Stimulated activated CD4-positive, alpha-beta T cell treated with anti-CD3 and anti-CD28 coated beads, Interleukin-15, amount 100 ng/mL, for 24 hours (primary cell): ENCODE results near the gene TNFSF12.

ENCODE experiments used
- DNase-seq: peaks from one replicate; pipeline ENCODE4 v3.0.0-alpha.2; 2020

TNFSF12 gene

DNA sequence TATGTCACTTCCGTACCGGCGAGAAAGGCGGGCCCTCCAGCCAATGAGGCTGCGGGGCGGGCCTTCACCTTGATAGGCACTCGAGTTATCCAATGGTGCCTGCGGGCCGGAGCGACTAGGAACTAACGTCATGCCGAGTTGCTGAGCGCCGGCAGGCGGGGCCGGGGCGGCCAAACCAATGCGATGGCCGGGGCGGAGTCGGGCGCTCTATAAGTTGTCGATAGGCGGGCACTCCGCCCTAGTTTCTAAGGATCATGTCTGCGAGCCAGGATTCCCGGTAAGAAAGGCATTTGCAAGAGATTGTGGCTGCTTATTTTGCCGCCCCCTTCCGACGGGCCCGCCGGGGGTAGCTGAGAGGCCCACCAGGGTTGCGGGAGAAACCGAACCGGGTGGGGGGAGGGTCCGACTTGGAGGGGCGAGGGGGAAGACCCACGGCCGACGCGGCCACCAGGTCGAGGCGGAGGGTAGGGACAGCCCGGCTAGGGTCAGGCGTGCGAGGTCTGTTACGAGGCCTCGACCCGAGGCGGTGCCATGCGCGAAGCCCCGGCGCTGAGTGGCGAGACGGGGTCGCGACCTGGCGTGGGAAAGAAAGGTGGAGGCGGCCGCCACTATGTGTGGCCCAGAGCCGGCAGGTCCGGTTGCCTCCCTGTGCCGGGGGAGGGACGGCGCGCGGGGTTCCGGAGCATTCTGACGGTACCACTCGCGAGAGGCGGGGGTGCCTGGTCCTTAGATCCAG lies 23.9 kb downstream of the TNFSF12 start:
- no peak for DNase-seq

GRCh38 chr17:7573324-7574080 lies 24.6 kb downstream of the TNFSF12 start:
- DNase-seq, result peak; percentile 93

DNA sequence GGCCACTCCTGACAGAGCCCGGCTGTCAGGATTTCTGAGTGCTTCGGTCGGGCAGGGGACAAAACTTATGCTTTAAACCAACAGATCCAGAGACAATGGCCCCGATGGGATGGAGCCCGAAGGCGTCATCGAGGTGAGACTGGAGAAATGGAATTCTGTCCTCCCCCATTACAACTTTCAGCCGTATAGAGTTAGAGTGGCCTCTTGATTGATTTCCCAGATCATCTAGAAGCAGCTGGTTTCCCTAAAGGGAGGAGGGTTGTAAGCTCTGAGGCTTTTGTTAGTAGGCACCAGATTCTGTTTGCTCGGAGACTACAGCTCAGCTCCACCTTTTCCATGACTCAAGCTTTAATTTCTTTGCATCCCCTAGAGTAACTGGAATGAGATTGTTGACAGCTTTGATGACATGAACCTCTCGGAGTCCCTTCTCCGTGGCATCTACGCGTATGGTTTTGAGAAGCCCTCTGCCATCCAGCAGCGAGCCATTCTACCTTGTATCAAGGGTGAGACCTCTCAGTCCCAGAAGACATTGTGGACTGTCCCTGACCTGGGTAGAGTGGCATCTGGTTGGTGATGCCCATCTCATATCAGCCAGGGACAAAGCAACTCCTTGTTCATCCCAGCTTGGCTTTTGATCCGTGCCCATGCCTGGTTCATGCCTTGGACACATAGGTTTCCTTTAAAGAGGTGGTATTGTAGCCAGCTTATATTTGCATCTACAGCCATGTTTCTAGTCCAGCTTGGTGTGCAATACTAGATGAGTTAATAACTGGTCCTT lies 25.5 kb downstream of the TNFSF12 start:
- no peak for DNase-seq

DNA sequence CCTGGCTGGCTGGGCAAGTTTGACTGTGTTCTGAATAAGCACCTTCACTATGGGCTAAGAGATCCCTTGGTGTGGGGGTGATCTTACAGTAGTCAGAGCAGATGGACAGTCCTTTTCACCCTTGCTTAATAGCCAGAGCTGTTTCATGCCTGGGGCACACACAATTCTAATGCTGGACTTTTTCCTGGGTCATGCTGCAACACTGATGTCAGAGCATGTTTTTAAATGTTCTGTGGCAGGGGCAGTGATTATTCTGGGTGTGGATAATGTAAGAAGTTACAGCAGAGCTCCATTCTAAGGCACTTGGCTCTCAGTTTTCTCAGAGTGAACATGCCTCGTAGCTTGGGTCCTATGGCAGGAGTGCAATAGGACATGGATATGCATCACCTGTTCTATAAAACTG lies 26.6 kb downstream of the TNFSF12 start:
- no peak for DNase-seq

DNA sequence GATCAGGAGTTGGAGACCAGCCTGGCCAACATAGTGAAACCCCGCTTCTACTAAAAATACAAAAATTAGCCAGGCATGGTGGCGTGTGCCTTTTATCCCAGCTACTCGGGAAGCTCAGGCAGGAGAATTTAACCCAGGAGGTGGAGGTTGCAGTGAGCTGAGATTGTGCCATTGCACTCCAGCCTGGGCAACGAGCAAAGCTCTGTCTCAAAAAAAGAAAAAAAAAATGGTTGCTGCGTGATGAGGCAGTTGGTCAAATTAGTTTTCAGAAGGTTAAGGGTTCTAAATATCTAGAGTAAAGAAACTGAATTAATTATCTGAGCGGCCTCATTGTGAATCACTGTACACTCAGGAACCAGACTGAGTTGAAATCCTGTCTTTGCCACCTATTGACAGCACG lies 27.1 kb downstream of the TNFSF12 start:
- no peak for DNase-seq

DNA sequence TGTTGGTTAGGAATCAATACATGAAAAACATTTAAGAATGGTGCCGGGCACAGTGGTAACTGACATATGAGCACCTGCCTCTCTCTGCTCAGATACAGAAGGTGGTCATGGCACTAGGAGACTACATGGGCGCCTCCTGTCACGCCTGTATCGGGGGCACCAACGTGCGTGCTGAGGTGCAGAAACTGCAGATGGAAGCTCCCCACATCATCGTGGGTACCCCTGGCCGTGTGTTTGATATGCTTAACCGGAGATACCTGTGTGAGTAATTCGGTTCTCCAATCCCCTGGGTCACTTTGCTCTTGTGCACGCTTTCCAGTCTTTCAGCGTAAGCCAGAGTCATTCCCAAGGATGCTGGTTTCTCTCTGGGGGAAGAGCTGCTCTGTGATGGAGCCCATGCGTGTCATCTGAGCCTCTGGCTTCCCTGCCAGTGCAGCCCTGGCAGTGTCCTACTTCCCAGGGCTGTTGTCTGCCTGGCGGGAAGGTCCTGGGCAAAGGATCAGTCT lies 27.6 kb downstream of the TNFSF12 start:
- no peak for DNase-seq

DNA sequence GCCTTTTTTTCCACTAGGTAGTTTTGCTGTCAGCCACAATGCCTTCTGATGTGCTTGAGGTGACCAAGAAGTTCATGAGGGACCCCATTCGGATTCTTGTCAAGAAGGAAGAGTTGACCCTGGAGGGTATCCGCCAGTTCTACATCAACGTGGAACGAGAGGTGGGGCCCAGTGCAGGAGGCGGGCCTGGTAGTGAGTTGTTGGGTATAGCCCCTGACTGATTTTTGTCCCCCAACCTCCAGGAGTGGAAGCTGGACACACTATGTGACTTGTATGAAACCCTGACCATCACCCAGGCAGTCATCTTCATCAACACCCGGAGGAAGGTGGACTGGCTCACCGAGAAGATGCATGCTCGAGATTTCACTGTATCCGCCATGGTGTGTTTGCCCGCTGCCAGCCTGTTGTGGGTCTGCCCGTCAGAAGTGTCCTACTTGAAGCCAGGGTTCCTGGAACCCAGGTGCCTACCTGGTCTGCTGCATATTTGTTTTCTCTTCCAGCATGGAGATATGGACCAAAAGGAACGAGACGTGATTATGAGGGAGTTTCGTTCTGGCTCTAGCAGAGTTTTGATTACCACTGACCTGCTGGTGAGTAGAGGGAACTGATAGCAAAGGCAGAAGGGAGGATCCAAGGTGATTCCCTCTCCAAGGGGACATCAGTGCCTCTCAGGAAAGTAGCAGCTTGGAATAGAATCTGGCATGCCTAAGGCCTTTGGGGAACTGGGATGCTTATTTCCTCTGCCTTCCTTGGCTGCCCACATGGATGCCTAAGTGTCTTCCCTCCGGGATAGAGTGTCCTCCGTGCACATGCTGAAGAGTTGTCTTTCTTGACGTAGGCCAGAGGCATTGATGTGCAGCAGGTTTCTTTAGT lies 28.7 kb downstream of the TNFSF12 start:
- DNase-seq, result no peak

GRCh38 chr17:7579001-7579833 lies 30.4 kb downstream of the TNFSF12 start, which contains the start of gene CD68:
TSS of gene CD68 (plus strand) at chr17:7579638. CDS start at chr17:7579678, 40 bp downstream.
- DNase-seq, result peak; percentile 85

GRCh38 chr17:7579834-7580603 lies 31.2 kb downstream of the TNFSF12 start:
- DNase-seq, result peak; percentile 71

DNA sequence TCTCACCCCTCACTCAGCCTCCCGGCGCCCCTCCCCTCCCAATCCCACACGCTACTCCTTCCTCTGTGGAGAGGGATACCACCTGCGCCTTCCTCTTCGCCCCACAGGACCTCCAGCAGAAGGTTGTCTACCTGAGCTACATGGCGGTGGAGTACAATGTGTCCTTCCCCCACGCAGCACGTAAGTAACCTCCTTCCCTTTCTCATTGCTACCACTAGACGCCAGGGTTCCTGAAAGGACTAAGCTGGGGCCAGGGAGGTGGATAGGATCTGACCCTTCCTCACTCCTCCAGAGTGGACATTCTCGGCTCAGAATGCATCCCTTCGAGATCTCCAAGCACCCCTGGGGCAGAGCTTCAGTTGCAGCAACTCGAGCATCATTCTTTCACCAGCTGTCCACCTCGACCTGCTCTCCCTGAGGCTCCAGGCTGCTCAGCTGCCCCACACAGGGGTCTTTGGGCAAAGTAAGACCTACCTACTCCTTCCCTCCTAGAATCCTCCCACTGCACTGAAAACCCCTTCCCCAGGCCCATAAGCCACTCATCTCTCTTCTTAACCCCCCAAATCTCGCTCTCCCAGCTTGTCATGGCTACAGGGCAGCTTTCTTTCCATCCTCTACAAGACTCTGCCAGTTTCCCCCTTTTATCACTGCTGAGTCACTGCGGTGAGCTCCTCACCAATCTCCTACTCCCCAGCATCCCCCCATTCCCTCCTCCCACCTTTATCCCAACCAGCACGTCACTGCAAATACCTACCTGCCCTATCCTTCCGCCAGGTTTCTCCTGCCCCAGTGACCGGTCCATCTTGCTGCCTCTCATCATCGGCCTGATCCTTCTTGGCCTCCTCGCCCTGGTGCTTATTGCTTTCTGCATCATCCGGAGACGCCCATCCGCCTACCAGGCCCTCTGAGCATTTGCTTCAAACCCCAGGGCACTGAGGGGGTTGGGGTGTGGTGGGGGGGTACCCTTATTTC lies 32.0 kb downstream of the TNFSF12 start:
- DNase-seq, result no peak

- no peak for DNase-seq
These were observed 33.8 kb downstream of the TNFSF12 start for GRCh38 chr17:7582396-7583252.

GRCh38 chr17:7583253-7584109 lies 34.6 kb downstream of the TNFSF12 start, which contains the start of gene MPDU1:
TSS of gene MPDU1 (plus strand) at chr17:7583852. CDS start at chr17:7583863, 11 bp downstream.
- peak; percentile 96 for DNase-seq

DNA sequence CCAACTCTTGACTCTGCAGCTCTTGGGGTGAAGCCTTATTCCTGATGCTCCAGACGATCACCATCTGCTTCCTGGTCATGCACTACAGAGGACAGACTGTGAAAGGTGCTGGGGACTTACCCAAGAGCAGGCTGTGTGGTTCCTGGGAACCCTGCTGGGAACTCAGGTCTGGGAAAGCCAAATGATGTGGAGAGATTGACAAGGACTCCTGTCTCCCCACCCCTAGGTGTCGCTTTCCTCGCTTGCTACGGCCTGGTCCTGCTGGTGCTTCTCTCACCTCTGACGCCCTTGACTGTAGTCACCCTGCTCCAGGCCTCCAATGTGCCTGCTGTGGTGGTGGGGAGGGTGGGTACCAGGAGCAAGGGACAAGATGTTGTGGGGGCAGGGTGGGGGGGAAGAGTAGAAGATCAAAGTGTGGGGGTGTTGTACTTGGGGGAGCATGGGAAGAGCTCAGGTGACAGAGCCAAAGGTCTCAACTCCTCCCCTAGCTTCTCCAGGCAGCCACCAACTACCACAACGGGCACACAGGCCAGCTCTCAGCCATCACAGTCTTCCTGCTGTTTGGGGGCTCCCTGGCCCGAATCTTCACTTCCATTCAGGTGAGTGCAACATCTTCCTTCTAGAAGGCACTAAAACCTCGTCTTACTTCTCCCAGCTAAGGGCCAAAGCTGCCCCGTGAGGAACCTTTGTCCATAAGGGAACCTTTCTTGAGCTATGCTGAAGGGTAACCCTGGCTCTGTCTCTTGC lies 38.0 kb downstream of the TNFSF12 start:
- no peak for DNase-seq

DNA sequence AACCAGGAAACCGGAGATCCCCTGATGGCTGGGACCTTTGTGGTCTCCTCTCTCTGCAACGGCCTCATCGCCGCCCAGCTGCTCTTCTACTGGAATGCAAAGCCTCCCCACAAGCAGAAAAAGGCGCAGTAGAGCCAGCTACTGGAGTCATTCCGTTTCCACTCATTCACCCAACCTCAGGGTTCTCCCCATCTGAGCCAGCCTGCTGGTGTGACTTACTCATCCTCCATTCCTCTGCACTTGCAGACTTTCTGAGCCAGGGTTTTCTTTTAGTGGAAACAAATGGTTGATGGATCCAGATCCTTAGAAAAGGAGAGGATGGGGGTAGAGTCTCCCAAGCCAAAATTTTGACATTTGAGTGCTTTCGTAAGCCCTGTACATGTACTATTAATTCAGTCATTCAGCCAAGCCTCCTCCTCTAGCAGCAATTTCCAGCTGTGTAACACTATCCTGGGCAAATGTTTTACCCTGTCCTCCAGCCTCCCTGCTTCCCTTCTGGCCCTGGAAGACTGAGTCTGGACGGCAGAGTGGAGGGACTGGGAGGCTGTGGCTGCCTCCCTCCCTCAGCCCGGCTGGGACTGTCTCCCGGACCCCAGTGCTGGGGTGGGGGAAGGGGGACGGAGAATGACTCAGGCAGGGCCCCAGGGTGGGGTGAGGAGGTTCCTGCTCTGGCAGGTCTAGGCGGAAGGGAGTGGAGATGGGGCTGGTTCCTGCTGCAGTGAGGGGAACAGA lies 38.7 kb downstream of the TNFSF12 start:
- no peak for DNase-seq

- DNase-seq, result no peak
These were observed 39.8 kb downstream of the TNFSF12 start for GRCh38 chr17:7588553-7589203.
